ENCODE data around the gene KRTCAP2.
A peak's percentile ranks its signal among the peaks of the same experiment; 100 is the strongest.
"Not testable (repeated sequence)": the region's sequence is repeated elsewhere in the genome, so short reads cannot be mapped to it uniquely, and the experiment has no call there.

The KRTCAP2 gene

GRCh38 chr1:155172732-155173477 lies at the start of gene KRTCAP2:
KRTCAP2 (minus strand) TSS chr1:155173304; CDS start chr1:155173224, 80 bp downstream.
- TF ChIP-seq CTCF (IDR thresholded peaks at IDR 0.05; ENCODE audit: control insufficient read depth, extremely low read depth, insufficient read depth) = peak; percentile 99
- peak; percentile 87 for DNase-seq (ENCODE audit: low read depth)
- H3K4me3 ChIP-seq (ENCODE audit: low read depth, low read length) = peak within 1 kb of the TSS; percentile 72

- not testable (repeated sequence) for H3K4me3 ChIP-seq (ENCODE audit: low read depth, low read length)
Measured at GRCh38 chr1:155220211-155220965, 47.3 kb upstream of the KRTCAP2 start.

GRCh38 chr1:155219592-155220031 lies 46.5 kb upstream of the KRTCAP2 start:
- peak overlapping the region; percentile 43; the same call in 1 of the 2 replicates for H3K4me3 ChIP-seq (ENCODE audit: low read depth, low read length)
- no peak for DNase-seq (ENCODE audit: low read depth)
- TF ChIP-seq CTCF (IDR thresholded peaks at IDR 0.05; ENCODE audit: control insufficient read depth, extremely low read depth, insufficient read depth) = no peak

More at GRCh38 chr1:155220211-155220965, 47.3 kb upstream of the KRTCAP2 start:
- DNase-seq (ENCODE audit: low read depth) = not testable (repeated sequence)

- peak; percentile 79 for DNase-seq (ENCODE audit: low read depth)
Measured at GRCh38 chr1:155218854-155219591, 45.9 kb upstream of the KRTCAP2 start.

DNA sequence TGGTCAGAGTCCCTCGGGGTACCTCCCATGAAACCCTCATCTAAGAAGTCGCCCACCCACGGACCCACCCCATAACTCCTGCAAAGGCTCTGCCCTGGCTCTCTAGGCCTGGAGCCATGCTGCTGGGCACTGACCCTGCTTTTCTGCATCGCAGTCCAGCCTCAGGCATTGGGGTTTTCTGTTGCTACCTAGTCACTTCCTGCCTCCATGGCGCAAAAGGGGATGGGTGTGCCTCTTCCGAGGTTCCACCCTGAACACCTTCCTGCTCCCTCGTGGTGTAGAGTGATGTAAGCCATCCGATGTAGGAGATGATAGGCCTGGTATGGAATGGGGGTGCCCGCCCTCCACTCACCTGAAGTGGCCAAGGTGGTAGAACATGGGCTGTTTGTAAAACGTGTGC lies 41.6 kb upstream of the KRTCAP2 start:
- H3K4me3 ChIP-seq (ENCODE audit: low read depth, low read length); DNase-seq (ENCODE audit: low read depth): not testable (repeated sequence)

More at GRCh38 chr1:155218854-155219591, 45.9 kb upstream of the KRTCAP2 start:
- TF ChIP-seq CTCF (IDR thresholded peaks at IDR 0.05; ENCODE audit: control insufficient read depth, extremely low read depth, insufficient read depth) = no peak
- H3K4me3 ChIP-seq (ENCODE audit: low read depth, low read length) = peak overlapping the region; percentile 43

DNA sequence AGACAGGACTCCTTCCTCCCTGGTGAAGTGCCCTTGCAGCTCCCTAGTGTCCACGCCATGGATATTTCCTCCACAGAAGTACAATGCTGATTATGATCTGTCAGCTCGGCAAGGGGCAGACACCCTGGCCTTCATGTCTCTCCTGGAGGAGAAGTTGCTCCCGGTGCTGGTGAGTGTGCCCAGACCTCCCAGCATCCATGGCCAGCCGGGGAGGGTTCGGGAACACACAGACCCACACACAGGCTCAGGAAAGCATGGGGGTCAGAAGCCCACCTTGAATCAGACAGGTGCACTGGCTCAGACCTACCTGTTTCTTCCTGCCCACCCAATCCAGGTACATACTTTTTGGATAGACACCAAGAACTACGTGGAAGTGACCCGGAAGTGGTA lies 38.9 kb upstream of the KRTCAP2 start:
- not testable (repeated sequence) for DNase-seq (ENCODE audit: low read depth)
- peak overlapping the region; percentile 43 for H3K4me3 ChIP-seq (ENCODE audit: low read depth, low read length)

DNA sequence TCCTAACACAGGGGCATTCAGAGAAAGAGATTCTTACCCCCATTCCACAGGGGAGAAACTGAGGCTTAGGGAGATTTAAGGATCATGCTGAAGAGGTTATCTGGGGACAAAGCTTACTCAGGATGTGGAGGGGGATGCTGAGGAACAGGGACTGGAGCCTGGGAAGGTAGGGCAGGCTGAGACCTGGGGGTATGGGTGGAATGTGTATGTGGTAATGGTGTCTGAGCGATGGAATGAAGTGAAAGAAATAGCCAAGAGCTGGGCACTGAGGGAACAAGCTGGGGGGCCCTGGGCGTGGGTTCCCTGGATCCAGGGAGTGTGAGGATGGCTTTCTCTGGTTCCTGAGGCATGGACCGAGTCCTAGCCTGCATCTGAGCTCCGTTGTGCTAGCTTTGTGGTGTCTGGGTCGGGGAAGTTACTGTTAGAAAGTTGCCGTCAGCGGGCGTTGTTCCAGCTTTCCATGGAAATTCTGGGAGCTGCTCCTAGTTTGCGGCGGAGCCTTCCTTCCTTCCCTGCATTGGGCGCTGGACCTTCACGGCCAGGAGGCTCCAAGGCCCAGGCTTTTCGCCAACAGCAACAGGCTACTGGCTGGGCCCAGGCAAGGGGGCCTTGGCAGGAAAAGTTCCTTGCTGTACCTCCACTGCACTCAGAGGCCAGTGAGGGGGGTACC lies 38.4 kb upstream of the KRTCAP2 start:
- not testable (repeated sequence) for H3K4me3 ChIP-seq (ENCODE audit: low read depth, low read length); DNase-seq (ENCODE audit: low read depth)

DNA sequence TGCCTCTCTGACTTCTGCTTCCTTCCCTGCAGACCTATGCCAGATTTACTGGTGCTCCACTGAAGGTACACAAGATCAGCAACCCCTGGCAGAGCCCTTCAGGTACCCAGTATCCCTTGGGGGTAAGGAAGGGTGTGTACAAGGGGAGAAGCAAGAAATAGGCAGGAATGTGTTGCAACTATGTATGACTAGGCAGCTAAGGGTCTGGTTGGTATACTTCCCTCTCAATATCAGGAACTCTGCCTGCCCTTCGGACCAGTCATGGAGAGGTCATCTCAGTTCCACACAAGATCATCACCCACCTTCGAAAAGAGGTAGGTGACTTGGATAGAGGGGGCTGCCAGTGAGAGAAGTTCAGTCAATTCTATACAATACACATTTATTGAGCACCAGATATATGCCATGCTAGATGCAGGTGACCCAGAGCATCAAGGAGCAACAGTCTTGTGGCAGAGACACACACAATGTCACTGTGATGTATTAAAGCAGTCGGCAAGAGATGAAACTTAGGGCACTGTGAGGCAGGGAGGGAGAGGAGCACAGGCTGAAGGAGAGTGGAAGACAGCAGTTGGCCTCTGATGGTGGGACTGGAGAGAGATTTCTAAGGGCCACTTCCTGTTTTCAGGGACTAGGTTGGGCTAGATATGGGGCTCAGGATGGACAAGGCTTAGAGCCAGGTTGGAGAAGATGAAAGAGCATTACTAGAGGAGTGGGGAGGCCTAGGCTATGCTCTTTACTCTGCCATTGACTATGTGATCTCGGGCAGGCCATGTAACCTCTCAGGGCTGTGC lies 37.4 kb upstream of the KRTCAP2 start:
- TF ChIP-seq CTCF (IDR thresholded peaks at IDR 0.05; ENCODE audit: control insufficient read depth, extremely low read depth, insufficient read depth) = no peak
- no peak for DNase-seq (ENCODE audit: low read depth)
- peak overlapping the region; percentile 94 for H3K4me3 ChIP-seq (ENCODE audit: low read depth, low read length)

Data from LNCaP clone FGC (cell line).